ENCODE results near the gene ZNF37A.
"Not testable (repeated sequence)": the region's sequence is repeated elsewhere in the genome, so short reads cannot be mapped to it uniquely, and the experiment has no call there.

The ZNF37A gene

DNA sequence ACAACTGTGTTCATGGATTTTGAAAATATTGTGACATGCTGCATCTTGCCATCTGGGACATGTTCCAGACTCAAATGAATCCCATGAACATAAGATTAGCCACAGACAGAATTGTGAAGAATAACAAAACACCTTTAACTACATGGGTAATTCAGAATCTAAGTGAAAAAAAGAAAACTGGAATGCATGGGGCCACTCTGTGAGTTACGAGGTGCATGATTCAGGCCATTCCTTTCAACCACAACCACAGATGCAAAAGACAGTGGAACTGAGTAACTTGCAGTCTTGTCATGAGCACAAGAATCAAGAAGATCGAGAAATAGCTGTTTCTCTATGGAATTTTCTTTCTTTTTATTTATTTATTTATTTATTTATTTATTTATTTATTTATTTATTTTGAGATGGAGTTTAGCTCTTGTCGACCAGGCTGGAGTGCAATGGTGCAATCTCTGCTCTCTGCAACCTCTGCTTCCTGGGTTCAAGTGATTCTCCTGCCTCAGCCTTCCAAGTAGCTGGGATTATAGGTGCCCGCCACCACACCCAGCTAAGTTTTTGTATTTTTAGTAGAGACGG is 56.8 kb downstream of the ZNF37A start:
- not testable (repeated sequence) for DNase-seq

DNA sequence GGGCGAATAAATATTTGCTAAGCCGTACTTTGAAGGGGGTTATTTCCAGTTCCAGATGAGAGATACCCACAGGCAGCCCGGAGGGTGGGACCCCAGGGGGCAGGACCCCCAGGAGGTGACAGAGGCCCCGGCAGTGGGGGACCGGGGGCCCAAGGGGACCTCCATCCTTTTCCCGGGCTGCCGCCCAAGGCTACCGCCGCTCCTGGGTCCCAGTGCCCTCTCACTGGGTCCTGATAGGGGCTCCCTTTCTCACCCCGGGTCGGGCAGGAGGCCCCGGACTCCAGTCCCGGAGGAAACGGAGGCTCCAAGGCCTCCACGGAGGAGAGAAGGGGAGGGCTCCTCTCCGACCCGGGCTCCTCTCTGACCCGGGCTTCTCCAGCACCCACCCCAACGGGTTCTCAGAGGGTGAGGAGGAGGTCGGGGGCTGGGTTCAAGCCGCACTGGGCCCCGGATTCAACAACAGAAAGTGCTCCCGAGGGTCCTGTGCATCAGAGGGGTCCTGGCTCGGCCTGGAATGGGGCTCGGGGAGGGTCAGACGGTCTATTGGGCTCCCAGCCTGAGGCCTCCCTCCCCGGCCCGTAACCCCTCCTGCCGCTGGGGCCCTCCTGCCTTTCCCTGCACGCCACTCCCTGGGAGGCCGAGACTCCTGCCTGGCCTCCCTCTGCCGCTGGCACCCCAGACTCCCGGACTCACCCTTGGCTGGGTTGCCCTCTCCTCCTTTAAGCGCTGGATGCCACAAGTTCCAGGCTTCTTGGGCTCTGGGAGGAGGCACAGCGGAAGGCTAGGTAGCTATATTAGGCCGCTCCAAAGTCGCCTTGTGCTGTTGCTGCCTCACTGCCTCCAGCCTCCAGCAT is 62.5 kb downstream of the ZNF37A start:
- DNase-seq = no peak

DNA sequence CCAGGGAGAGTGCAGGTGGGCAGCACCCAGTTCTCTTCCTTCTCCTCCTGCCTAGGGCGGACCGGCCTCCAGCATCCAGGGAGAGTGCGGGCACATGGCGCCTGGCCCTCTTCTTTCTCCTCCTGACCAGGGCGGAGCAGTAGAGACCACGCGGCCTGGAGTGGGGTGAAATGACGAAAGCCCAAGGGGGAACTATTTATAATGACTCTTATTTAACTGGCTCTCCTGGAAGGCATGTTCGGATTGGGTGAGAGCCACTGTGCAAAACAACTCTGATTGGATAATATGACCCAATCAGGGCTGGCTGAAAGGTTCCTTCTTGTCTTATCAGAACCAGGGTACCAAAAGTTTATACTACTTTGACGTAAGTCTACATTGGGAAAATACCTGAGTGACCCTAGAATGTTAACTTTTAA is 63.1 kb downstream of the ZNF37A start:
- no peak for DNase-seq

DNA sequence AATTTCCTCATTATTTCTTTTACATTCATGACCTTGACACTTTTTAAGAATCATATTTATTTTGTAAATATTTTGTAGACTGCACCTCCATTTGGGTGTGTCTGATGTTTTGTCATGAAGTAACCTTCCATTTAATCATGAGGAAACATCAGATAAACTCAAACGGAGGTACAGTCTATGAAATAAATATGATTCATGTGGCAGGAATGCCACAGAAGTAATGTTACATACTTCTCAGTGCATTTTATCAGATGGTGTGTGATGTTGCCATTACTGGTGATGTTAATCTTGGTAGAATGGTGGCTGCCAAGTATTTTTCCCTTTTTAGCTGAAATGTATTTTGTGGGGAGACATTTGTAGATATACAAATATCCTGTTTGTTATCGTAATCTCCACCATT is 64.9 kb downstream of the ZNF37A start:
- DNase-seq = no peak

DNA sequence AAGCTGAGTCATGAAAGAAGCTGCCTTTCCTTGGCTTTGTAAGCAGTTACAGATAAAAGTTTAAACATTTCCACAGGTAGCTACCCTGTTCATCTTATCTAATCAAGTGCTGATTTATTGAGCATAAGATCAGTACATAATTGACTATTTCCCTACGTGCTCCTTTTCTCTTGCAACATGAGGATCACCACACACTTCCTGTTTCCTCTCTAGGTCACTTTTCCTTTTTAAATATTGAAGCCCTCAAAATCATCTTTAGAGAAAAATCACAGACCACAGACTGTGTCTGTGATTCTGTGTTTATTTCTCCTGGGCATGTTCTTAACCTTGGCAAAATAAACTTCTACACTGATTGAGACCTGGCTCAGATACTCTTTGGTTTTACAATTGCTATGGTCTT is 69.5 kb downstream of the ZNF37A start:
- no peak for DNase-seq

DNA sequence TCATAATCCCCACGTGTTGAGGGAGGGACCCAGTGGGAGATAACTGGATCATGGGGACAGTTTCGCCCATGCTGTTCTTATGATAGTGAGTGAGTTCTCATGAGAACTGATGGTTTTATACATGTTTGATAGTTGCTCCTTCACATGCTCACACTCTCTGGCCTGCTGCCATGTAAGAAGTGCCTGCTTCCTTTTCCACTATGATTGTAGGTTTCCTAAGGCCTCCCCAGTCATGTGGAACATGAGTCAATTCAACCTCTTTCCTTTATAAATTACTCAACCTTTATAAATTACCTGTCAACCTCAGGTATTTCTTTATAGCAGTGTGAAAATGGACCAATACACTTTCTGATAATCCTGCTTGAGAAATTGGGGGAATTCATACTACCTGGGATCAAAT is 80.2 kb downstream of the ZNF37A start:
- DNase-seq = no peak

DNA sequence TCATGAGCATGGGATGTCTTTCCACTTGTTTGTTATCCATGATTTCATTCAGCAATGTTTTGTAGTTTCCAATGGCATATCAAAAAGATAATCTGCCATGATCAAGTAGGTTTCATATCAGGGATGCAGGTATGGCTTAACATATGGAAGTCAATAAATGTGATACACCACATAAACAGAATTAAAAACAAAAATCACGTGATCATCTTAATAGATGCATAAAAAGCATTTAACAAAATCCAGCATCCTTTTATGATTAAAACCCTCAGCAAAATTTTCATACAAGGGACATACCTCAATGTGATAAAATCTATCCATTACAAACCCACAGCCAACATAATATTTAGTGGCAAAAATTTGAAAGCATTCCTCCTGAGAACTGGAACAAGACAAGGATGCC is 90.3 kb downstream of the ZNF37A start:
- no peak for DNase-seq
